Osteocyte (in vitro differentiated cells): ENCODE data around the gene RING1. TPM values are rescaled to one million over a fixed set of nuclear protein-coding genes. Genes with fewer than 3 reads are reported as not detected.

Experiments
- DNase-seq: peaks from one replicate; pipeline ENCODE4 v3.0.0; 2021; ENCODE audit warnings: mixed read lengths; ENCODE audit not compliant: unreplicated experiment; ENCODE audit errors: extremely low spot score
- H3K27ac Mint-ChIP-seq: one replicate; pipeline ENCODE4 v1.8.0; 2021; ENCODE audit warnings: mild to moderate bottlenecking, mixed read lengths; ENCODE audit not compliant: unreplicated experiment
- H3K27me3 Mint-ChIP-seq: one replicate; pipeline ENCODE4 v1.8.0; 2021; ENCODE audit warnings: mixed read lengths; ENCODE audit not compliant: unreplicated experiment
- H3K36me3 Mint-ChIP-seq: one replicate; pipeline ENCODE4 v1.8.0; 2021; ENCODE audit warnings: mixed read lengths; ENCODE audit not compliant: unreplicated experiment
- H3K4me1 Mint-ChIP-seq: one replicate; pipeline ENCODE4 v1.8.0; 2021; ENCODE audit warnings: mixed read lengths; ENCODE audit not compliant: unreplicated experiment
- H3K4me3 Mint-ChIP-seq: one replicate; pipeline ENCODE4 v1.8.0; 2021; ENCODE audit warnings: mild to moderate bottlenecking, moderate library complexity, mixed read lengths; ENCODE audit not compliant: unreplicated experiment
- H3K9me3 Mint-ChIP-seq: one replicate; pipeline ENCODE4 v1.8.0; 2021; ENCODE audit warnings: mixed read lengths; ENCODE audit not compliant: unreplicated experiment
- CTCF ChIP-seq: fragments of 200-600 bp; sonication (generic); IDR thresholded peaks from 2 replicates; pipeline ENCODE4 v1.5.0; 2021; ENCODE audit warnings: antibody characterized with exemption, mild to moderate bottlenecking, moderate library complexity
- total RNA-seq: library from RNA; stranded (reverse); gene quantifications from 2 replicates; pipeline ENCODE4 v1.2.1, GENCODE V29; 2021

RING1 gene
- total RNA-seq, 1 donor from 2014 or later = 58.8 TPM

- H3K4me1 Mint-ChIP-seq = peaks cover 66% of the 10 kb centered on the region
Observed at GRCh38 chr6:33203443-33204164, 4.7 kb upstream of the RING1 start.

GRCh38 chr6:33204165-33204414, 4.2 kb upstream of the RING1 start:
- peak overlapping the region; percentile 76 for H3K4me3 Mint-ChIP-seq
- DNase-seq = no peak

More at GRCh38 chr6:33203443-33204164, 4.7 kb upstream of the RING1 start:
- no peak for TF ChIP-seq CTCF
- Mint-ChIP-seq H3K27ac (peak overlapping the region; percentile 29), H3K27me3 (no peaks in the 10 kb centered on the region), H3K9me3 (no peaks in the 10 kb centered on the region), H3K36me3 (peaks cover 29% of the 10 kb centered on the region), H3K4me3 (peak overlapping the region; percentile 98)
- DNase-seq = no peak

GRCh38 chr6:33204415-33205190, 3.7 kb upstream of the RING1 start, which contains the start of gene HSD17B8:
HSD17B8 (plus strand) TSS chr6:33204655; CDS start chr6:33204669, 14 bp downstream.
- no peaks in the 10 kb centered on the region for H3K27me3 Mint-ChIP-seq
- peak within 1 kb of the TSS; percentile 80 for H3K27ac Mint-ChIP-seq
- peak within 1 kb of the TSS; percentile 76 for H3K4me3 Mint-ChIP-seq
- DNase-seq = peak; percentile 95
- H3K4me1 Mint-ChIP-seq = peaks cover 67% of the 10 kb centered on the region
- peaks cover 32% of the 10 kb centered on the region for H3K36me3 Mint-ChIP-seq
- TF ChIP-seq CTCF = no peak
- no peaks in the 10 kb centered on the region for H3K9me3 Mint-ChIP-seq

More at GRCh38 chr6:33204165-33204414, 4.2 kb upstream of the RING1 start:
- peaks cover 29% of the 10 kb centered on the region for H3K36me3 Mint-ChIP-seq
- H3K4me1 Mint-ChIP-seq = peaks cover 66% of the 10 kb centered on the region
- no peak for TF ChIP-seq CTCF
- no peaks in the 10 kb centered on the region for H3K9me3 Mint-ChIP-seq
- no peaks in the 10 kb centered on the region for H3K27me3 Mint-ChIP-seq
- peak overlapping the region; percentile 80 for H3K27ac Mint-ChIP-seq

- Mint-ChIP-seq H3K9me3 (no peaks in the 10 kb centered on the region), H3K36me3 (peaks cover 38% of the 10 kb centered on the region), H3K27me3 (no peaks in the 10 kb centered on the region), H3K4me1 (peaks cover 66% of the 10 kb centered on the region), H3K4me3 (peak overlapping the region; percentile 76), H3K27ac (peak overlapping the region; percentile 72)
- no peak for DNase-seq
- no peak for TF ChIP-seq CTCF
Observed at GRCh38 chr6:33205191-33206026, 2.9 kb upstream of the RING1 start.
